ENCODE measurements around the gene MT1B. TPM values are rescaled to one million over a fixed set of nuclear protein-coding genes. Genes with fewer than 3 reads are reported as not detected.
"Not testable (repeated sequence)": the region's sequence is repeated elsewhere in the genome, so short reads cannot be mapped to it uniquely, and the experiment has no call there.

MT1B gene
- total and polyA plus RNA-seq, 2 of the 4 experiments (the other 2 are of a cell fraction), result not detected

- BruUV-seq (replicated peaks); H2BK20ac ChIP-seq (ENCODE audit: low read depth, low read length); CTCF ChIA-PET; H3K4ac ChIP-seq (ENCODE audit: low read depth, low read length); H4K5ac ChIP-seq (ENCODE audit: low read depth, low read length); H3K9me1 ChIP-seq (ENCODE audit: insufficient read depth, low read length); H2AFZ ChIP-seq (replicated peaks; ENCODE audit: low read length, poor library complexity); dilution Hi-C loops (cut with HindIII; ENCODE audit: low sequenced_read_pairs, unreplicated experiment); intact Hi-C loops (cut with micrococcal nuclease); DNase-seq; H4K91ac ChIP-seq (ENCODE audit: insufficient read depth, low read depth, low read length); H3K23ac ChIP-seq (ENCODE audit: low read depth, low read length); H3K27ac ChIP-seq (ENCODE audit: insufficient read depth, low read length); H3K56ac ChIP-seq (ENCODE audit: extremely low read depth, insufficient read depth, low read length); H3K4me1 ChIP-seq (ENCODE audit: control insufficient read depth, insufficient read depth, low read length); H2AK9ac ChIP-seq (replicated peaks; ENCODE audit: low read depth, low read length, poor library complexity); ATAC-seq (ENCODE audit: low read depth); H2BK15ac ChIP-seq (ENCODE audit: low read depth, low read length); H3K9me3 ChIP-seq (ENCODE audit: control insufficient read depth, insufficient read depth, low read length); H3K36me3 ChIP-seq (ENCODE audit: control insufficient read depth, insufficient read depth, low read length); H3K4me2 ChIP-seq (ENCODE audit: low read depth, low read length); H2AK5ac ChIP-seq (ENCODE audit: low read depth, low read length); H3K4me3 ChIP-seq (ENCODE audit: insufficient read depth, low read depth, low read length); H2BK5ac ChIP-seq (ENCODE audit: low read depth, low read length, poor library complexity, severe bottlenecking); H3K14ac ChIP-seq (replicated peaks; ENCODE audit: low read depth, low read length); H3K79me1 ChIP-seq (ENCODE audit: low read depth in 1 of 2, low read length in 2 of 2); POLR2A ChIA-PET (ENCODE audit: unreplicated experiment); H3K9ac ChIP-seq (ENCODE audit: low read depth, low read length); H2BK120ac ChIP-seq (ENCODE audit: low read depth, low read length); H3K18ac ChIP-seq (ENCODE audit: low read depth, low read length); H4K20me1 ChIP-seq (ENCODE audit: insufficient read depth, low read length); in situ Hi-C loops (cut with MboI; ENCODE audit: low sequenced_read_pairs); H4K8ac ChIP-seq (ENCODE audit: low read depth in 2 of 2, low read length in 2 of 2): not testable (repeated sequence)
- no CpG with 5 or more reads among the region's 8 CpGs for WGBS, 2 experiments (ENCODE audit: extremely low coverage in 2 of 2, insufficient read length in 1 of 2)
- H3K27me3 ChIP-seq (ENCODE audit: control insufficient read depth, insufficient read depth, low read length), result peaks cover 93% of the 10 kb centered on the region
These were observed 13.9 kb downstream of the MT1B start for GRCh38 chr16:56665286-56666261.

Measured in IMR-90 (cell line).